Suprapubic skin (tissue), 4 donors: Measurements from ENCODE around the gene MB21D2. TPM values are rescaled to one million over a fixed set of nuclear protein-coding genes. Genes with fewer than 3 reads are reported as not detected.

Experiments
- DNase-seq, 2 donors: peaks; one replicate each; pipeline ENCODE4 v3.0.0-alpha.2; 2019; ENCODE audit warnings: low spot score in 2 of 2
- H3K27ac ChIP-seq: fragments of 200-600 bp; sonication (generic); one replicate; pipeline ENCODE4 v1.5.1; 2019
- H3K27me3 ChIP-seq: fragments of 200-600 bp; sonication (generic); one replicate; pipeline ENCODE4 v1.5.1; 2019
- H3K36me3 ChIP-seq: fragments of 200-600 bp; sonication (generic); one replicate; pipeline ENCODE4 v1.5.1; 2019
- H3K4me1 ChIP-seq: fragments of 200-600 bp; sonication (generic); one replicate; pipeline ENCODE4 v1.5.1; 2019
- H3K4me3 ChIP-seq: fragments of 200-600 bp; sonication (generic); one replicate; pipeline ENCODE4 v1.5.1; 2019; ENCODE audit warnings: mild to moderate bottlenecking
- H3K9me3 ChIP-seq: fragments of 200-600 bp; sonication (generic); one replicate; pipeline ENCODE4 v1.5.1; 2019
- CTCF ChIP-seq, 2 donors: fragments of 200-600 bp in 1 of 2; fragments of 450-650 bp in 1 of 2; sonication (generic) in 1 of 2; IDR thresholded peaks; one replicate each; pipeline ENCODE4 v1.5.1; 2016 to 2019; ENCODE audit warnings: antibody characterized with exemption in 2 of 2, mild to moderate bottlenecking in 1 of 2, moderate library complexity in 1 of 2
- EP300 ChIP-seq: sonication (generic); formaldehyde crosslinking; IDR thresholded peaks from one replicate; pipeline ENCODE4 v1.6.1; 2017; ENCODE audit warnings: antibody characterized with exemption
- POLR2A ChIP-seq, 2 donors: fragments of 450-650 bp; IDR thresholded peaks; one replicate each; pipeline ENCODE4 v1.6.1; 2017; ENCODE audit warnings: antibody characterized with exemption in 2 of 2, mild to moderate bottlenecking in 2 of 2, moderate library complexity in 2 of 2
- POLR2AphosphoS5 ChIP-seq, 3 donors: sonication (generic); formaldehyde crosslinking; IDR thresholded peaks; one replicate each; pipeline ENCODE4 v1.6.1; 2017; ENCODE audit warnings: antibody characterized with exemption in 3 of 3
- WGBS: methylation state at CpG from one replicate; pipeline ENCODE4 v1.1.5; 2018; 5-methylcytosine and 5-hydroxymethylcytosine counted together
- total RNA-seq, 4 donors: library from RNA; depleted of rRNA; stranded (reverse); fragments of >200 nt; gene quantifications; one replicate each; pipeline ENCODE4 v1.1.0, GENCODE V29; 2016

MB21D2 gene
- total RNA-seq, 4 donors from 2014 or later, result 9.2 to 12.2 (median 10.7) TPM

DNA sequence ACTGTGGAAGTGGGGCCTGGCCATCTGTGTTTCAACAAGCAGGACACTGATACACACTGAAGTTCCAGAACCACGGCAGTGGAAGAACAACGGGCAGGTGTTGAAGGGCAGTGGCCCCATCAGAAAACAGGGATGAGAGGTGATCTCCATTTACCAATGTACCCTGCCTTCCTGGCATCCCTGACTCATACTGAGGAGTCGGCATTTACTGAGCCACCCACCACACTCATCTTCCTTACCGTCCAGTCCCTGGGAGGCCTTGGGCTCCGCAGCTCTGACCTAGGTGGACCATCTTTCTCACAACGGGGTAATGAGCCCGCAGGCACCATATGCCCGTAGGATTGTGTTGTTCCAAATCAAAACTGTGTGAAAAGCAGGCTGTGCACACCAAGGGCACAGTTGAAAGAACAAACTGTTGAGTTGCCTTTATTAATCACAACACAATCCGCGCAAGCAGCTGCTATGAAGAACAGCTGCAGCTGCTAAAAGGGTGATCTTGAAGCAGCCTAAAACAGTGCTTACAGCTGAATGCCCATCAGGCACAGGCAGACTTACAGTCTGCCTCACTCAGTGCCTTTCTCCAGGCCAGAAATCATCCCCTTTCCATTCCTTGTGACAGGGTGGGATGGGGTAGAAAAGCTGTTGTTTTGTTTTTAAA lies 12.9 kb downstream of the MB21D2 start:
- H3K4me3 ChIP-seq, result no peak overlapping the region
- 97% methylated on average over 10 of the region's 10 CpGs for WGBS
- H3K9me3 ChIP-seq, result no peaks in the 10 kb centered on the region
- TF ChIP-seq CTCF (IDR thresholded peaks at IDR 0.05), result no peak
- no peak for TF ChIP-seq EP300
- TF ChIP-seq POLR2A (IDR thresholded peaks at IDR 0.05), result no peak
- no peak for TF ChIP-seq POLR2AphosphoS5 (IDR thresholded peaks at IDR 0.05)
- H3K27ac ChIP-seq, result no peak overlapping the region
- no peaks in the 10 kb centered on the region for H3K36me3 ChIP-seq
- no peaks in the 10 kb centered on the region for H3K27me3 ChIP-seq
- H3K4me1 ChIP-seq, result peaks cover 3% of the 10 kb centered on the region
- DNase-seq, result no peak

DNA sequence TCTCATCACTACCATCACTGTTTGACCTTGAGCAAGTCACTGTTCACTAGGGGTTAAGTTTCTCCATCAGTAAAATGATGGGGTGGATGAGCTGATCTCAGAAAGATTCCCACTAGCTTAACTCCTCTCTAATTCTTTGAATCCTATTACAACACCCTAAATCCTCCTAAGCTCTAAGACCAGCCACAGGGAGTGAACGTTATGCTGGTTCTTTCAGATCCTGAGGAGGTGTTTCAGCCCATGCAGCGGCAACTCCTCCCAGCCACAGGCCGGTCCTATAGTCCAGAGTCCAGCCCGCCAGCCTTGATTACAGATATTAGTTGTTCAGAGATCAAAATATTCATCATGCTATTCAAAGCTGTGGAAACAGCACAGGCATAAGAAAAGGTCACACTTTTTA lies 15.1 kb downstream of the MB21D2 start:
- no peak overlapping the region for H3K27ac ChIP-seq
- no peaks in the 10 kb centered on the region for H3K4me1 ChIP-seq
- H3K4me3 ChIP-seq, result no peak overlapping the region
- TF ChIP-seq POLR2A (IDR thresholded peaks at IDR 0.05), result no peak
- TF ChIP-seq EP300, result no peak
- no peak for TF ChIP-seq POLR2AphosphoS5 (IDR thresholded peaks at IDR 0.05)
- TF ChIP-seq CTCF (IDR thresholded peaks at IDR 0.05), result no peak
- H3K36me3 ChIP-seq, result no peaks in the 10 kb centered on the region
- 86% methylated on average over 4 of the region's 4 CpGs for WGBS
- no peaks in the 10 kb centered on the region for H3K9me3 ChIP-seq
- H3K27me3 ChIP-seq, result no peaks in the 10 kb centered on the region
- no peak for DNase-seq

DNA sequence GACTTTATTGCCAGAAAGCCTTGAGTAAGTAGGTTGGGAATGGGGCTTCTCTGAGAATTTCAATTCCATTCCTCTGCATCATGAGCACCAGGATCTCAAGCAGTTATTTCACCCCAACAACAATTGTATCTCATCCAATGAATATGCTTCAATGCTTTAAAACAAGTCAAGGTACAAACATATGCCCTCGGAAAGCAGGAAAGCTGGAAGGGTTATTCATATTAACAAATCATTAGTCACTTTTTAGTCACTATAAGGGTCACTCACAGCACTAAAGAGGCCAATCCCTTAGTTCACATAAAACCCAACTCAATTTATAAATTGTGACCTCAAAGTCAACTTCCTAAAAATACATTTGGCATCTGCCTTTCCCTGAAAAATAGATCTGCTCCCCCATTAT lies 16.2 kb downstream of the MB21D2 start:
- no peaks in the 10 kb centered on the region for H3K36me3 ChIP-seq
- TF ChIP-seq EP300 (no peak), POLR2A (IDR thresholded peaks at IDR 0.05) (no peak), POLR2AphosphoS5 (IDR thresholded peaks at IDR 0.05) (no peak), CTCF (IDR thresholded peaks at IDR 0.05) (no peak)
- H3K27ac ChIP-seq, result no peak overlapping the region
- H3K9me3 ChIP-seq, result no peaks in the 10 kb centered on the region
- no peaks in the 10 kb centered on the region for H3K4me1 ChIP-seq
- no peaks in the 10 kb centered on the region for H3K27me3 ChIP-seq
- DNase-seq, result no peak
- 77% methylated on average over 1 of the region's 1 CpG for WGBS
- no peak overlapping the region for H3K4me3 ChIP-seq

DNA sequence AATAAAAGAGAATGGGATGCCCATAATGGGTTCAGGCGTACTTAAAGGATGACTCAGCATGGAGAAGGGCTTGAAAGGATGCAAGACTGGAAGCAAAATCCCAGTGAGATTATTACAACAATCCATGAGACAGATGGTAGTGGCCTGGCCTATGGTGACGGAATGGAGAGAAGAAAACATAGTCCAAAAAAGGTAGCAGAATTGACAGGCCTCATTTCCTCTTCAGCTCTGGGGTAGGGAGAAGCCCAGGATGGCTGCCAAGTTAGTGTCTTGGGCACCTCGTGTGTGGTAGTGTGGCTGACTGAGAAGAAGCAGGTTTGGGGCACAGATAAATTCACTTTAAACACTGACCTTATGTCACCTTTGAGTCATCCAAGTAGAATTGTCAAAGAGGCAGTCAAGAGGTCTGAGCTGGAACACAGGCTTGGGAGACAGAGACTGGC lies 18.1 kb downstream of the MB21D2 start:
- Histone ChIP-seq H3K36me3 (no peaks in the 10 kb centered on the region), H3K4me1 (no peaks in the 10 kb centered on the region), H3K27me3 (no peaks in the 10 kb centered on the region), H3K27ac (no peak overlapping the region), H3K9me3 (no peaks in the 10 kb centered on the region), H3K4me3 (no peak overlapping the region)
- 76% methylated on average over 3 of the region's 3 CpGs for WGBS
- no peak for TF ChIP-seq POLR2A (IDR thresholded peaks at IDR 0.05)
- no peak for TF ChIP-seq EP300
- TF ChIP-seq CTCF (IDR thresholded peaks at IDR 0.05), result no peak
- TF ChIP-seq POLR2AphosphoS5 (IDR thresholded peaks at IDR 0.05), result no peak
- no peak for DNase-seq

GRCh38 chr3:192897005-192897404 lies 20.7 kb downstream of the MB21D2 start:
- DNase-seq, result no peak
- no peaks in the 10 kb centered on the region for H3K36me3 ChIP-seq
- H3K9me3 ChIP-seq, result no peaks in the 10 kb centered on the region
- H3K4me1 ChIP-seq, result peaks cover 6% of the 10 kb centered on the region
- WGBS, result 55% methylated on average over 5 of the region's 5 CpGs
- no peak overlapping the region for H3K27ac ChIP-seq
- no peak overlapping the region for H3K4me3 ChIP-seq
- TF ChIP-seq EP300 (no peak), POLR2A (IDR thresholded peaks at IDR 0.05) (no peak), CTCF (IDR thresholded peaks at IDR 0.05) (no peak), POLR2AphosphoS5 (IDR thresholded peaks at IDR 0.05) (no peak)
- no peaks in the 10 kb centered on the region for H3K27me3 ChIP-seq
